HG03060 (cell line): Measurements from ENCODE around the gene KIAA1217.

Source experiments
- ATAC-seq: cut with Tn5 transposase; IDR thresholded peaks from one replicate; pipeline ENCODE4 v1.9.1; 2021; ENCODE audit warnings: low read depth, moderate number of reproducible peaks; ENCODE audit not compliant: unreplicated experiment

The KIAA1217 gene

DNA sequence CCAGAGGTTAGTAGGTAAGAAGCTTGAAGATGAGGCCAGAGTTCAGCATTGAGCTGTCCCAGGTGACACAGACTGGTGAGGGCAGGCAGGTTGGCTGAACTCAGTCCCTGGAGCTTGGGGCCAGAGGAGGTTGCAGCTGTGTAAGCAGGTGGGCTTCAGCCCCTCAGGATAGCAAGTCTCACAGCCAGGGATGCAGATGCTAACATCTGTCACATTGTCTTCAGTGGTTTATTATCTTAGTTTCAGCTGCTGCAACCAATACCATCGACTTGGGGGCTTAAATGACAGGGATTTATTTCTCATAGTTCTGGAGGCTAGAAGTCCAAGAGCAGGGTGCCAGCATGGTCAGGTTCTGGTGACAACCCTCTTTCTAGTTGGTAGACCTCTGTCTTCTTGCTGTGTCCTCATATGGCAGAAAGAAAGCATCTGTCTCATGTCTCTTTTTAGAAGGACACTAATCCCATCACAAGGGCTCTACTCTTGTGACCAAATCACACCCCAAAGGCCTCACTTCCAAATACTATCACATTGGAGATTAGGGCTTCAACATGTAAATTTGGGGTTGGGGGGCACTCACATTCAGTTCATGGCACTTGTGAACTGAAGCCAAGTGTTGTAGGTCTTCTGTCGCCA, 146.2 kb downstream of the KIAA1217 start:
- no peak for ATAC-seq

DNA sequence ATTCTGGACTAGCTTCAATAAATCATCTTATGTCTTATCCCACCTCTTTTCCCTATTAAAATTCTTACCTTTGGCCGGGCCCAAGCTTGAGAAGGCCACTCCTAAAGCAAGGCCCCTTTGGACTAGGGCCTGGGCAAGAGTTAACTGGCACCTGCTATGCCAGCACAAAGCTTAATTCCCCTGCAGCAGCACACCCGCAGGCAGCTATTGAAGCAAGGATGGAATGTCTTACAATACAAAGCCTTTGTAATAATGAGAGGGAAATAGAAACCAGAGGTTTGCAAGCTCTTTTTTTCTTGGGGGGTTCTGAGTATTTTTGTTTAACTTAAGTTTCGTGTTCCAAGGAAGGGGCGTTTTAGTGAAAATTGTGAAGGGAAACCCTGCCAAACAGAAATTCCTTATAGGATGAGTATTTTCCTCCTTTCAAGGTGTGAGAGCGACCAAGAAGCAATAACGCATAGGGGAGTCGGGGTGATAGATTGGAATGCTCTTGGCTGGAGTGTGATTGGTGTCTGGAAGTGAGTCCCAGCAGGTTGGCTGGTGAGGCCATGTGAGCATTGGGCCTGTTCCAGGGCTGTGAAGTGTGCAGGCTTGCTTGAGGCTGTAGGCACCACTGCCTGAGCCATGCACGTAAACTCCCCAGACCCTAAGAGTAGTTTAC, 148.5 kb downstream of the KIAA1217 start:
- ATAC-seq = no peak

DNA sequence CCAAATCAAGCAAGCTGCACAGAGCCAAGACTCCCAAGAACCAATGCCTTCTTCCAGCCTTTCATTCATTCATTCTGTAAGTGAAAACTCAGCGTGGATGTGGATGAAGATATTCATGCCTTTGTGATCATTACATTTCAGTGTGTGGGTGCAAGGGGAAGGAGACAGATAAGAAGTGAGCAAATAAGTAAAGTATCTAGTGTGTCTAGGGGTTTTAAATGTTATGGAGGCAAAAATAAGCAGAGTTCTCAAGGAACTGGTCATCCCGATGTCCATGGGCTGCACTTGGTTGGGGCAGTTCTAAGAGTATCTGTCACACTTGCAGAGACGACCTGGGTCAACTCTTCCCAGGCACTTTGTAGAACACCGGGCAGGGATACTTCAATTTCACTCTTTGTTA, 149.1 kb downstream of the KIAA1217 start:
- ATAC-seq = no peak

DNA sequence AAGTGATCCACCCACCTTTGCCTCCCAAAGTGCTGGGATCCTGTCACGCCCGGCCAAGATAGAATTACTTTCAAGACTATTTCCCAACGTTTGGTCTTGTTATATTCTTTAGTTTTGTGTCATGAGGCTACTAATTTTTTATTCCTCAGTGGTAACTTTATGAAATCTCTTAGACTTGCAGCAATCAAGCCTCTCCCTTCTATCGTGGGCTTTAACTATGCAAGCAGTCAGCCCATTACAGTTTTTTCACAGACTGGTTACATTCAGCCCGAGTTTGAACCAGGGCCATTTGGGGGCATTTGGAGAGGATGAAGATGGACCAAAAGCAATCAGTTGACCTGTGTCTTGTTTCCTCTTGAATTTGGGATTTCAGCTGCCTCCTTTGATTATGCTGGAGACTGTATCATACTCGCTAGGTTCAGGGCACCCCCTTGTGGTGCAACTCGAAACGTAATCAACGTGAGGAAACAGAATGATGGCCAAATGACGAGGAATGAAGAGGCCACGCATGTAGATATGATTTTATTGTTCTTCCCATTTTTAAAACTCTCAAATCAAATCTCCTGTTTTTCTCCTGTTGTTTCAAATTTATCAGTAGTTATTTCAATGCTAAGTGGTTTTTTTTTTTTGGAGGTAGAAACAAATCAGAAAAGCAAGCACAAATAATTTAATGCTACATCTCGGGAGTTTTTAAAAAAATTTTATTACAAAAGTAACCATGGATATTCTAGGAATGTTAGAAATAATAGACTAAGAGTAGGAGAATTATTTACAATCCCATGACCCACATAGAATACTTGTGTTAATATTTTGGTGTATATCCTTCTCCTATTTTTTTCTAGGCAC, 151.6 kb downstream of the KIAA1217 start:
- ATAC-seq = no peak

DNA sequence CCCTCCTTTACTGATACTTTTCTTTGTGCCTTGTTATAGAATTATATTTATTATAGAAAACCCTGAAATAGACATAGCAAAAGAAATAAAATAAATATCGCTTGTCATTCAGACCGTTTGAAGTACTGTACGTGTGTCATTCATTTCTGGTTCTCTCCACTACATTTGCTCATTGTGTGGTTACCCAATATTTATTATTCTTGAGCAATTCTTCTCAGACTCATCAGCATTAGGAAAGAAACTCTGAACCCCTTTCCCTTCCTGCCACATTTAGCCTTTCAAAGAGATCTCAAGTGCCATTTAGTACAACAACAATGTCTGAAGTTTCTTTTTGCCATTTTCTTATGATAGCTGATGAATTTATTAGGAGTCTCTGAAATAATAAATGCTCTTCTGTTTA, 154.1 kb downstream of the KIAA1217 start:
- no peak for ATAC-seq

DNA sequence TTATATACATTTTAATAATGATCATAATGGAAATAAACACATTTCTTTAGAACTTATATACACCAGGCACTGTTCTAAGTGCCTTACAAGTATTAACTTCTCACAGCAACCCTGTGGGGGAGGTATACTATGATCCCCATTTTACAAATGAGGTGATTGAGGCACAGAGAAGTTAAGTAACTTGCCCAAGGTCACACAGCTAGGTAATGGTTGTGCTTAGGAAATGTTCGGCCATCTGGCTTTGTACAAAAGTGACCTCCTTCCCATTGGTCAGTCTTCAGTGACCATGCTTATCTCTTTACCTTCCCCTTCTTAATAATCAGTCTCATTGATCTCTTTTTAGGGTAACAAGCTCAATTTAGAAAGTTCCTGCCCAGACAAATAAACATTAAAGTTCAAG, 158.8 kb downstream of the KIAA1217 start:
- ATAC-seq = no peak

DNA sequence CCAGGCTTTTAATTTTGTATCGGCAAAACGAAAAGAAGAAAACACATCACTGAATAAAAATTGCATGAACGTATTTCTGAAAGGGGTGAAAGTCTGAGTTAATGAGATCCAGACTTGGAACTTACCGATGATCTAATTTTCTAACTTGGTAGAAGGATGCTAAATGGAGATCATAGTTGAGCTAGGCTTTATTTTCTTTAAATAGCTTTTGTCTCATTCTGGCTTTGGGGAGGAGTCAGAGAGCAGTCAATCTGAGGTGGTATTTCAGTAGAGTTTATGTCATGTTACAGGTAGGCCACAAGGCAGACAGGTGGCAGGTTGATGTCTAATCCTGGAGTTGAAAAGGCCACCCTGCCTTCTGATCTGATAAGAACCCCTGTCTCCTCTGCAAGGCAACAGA, 161.9 kb downstream of the KIAA1217 start:
- ATAC-seq = no peak

DNA sequence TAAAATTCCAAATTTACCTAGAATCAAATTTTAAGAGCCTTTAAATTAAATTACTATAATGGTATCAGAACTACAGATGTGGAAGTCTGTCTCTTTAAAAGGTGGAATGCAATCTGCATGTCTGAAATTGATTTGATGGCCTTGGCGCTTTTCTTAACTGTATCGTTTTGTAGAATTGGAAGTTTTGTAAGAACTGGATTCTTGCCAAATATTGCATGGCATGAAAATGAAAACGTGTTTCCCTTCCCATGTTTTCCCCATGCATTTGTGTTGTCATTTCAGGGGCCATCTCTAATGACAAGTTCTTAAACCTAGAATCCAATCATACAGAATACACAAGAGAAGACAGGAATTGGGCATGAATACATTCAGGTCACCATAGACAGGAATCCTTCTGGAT, 162.5 kb downstream of the KIAA1217 start:
- no peak for ATAC-seq

DNA sequence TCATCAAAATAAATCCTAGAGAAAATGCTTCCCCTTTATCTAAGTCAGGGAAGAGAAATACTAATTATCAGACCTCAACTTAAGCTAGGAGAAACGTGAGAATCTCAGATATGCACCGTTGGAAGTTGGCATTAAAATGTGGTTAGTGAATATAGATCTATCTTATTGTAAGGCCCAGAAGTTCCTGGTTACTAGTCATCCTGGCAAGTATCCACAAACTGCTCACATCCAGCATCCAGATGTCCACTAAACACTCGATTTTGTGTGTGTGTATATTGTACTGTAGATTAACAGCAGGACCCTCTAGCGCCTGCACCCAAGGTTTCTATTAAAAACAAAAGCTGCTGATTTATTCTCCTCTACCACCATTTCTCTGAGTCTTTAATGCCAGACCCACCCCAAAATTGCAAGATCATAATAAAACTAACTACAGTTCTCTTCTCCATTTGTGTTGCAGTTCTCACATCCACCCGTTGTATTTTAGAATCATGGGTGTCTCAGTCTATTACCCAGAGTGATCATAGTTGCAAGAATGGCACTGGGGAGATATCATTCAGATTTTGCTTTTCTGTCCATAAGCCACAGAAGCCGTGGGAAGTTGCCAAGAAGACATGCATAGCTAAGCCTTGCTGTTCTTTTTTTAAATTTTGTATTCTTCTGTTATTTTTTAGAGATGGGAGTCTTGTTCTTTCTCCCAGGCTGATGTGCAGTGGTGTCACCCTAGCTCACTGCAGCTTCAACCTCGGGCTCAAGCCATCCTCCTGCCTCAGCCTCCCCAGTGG, 165.4 kb downstream of the KIAA1217 start:
- no peak for ATAC-seq

DNA sequence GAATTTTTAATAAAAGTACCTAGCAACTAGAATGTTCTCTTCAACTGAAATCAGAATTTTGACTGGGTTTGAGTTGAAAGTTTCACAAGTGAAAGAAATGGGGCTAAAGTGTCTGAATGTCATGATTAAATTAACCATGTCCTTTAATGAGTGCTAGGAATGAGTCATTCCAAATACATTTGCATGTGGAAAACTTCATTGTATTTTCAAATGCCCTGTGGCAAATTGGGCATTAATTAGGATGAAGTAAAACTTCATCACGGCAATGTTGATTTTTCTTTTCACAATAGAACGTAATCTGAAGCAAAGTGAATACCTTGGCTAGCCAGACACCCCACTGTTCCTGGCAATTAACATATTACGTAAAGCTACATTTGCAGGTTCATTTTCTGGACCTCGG, 166.6 kb downstream of the KIAA1217 start:
- ATAC-seq = no peak

DNA sequence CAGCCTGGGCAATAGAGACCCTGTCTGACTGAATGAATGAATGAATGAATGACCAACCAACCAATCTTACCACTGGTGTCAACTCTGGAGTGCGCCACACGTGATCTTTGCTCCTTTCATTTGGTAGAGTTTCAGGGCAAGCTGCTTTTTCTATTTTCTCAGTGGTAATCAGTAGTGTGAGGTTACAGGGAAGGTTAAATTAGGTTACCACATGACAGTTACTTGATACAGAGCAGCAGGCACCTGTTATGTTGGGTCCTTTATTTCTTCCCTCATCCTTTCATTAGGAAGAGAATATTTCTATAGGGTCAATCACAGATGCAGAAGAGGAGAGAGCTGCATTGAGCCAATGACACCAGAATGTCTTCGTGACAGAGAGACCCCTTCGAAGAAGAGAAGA, 167.8 kb downstream of the KIAA1217 start:
- no peak for ATAC-seq

DNA sequence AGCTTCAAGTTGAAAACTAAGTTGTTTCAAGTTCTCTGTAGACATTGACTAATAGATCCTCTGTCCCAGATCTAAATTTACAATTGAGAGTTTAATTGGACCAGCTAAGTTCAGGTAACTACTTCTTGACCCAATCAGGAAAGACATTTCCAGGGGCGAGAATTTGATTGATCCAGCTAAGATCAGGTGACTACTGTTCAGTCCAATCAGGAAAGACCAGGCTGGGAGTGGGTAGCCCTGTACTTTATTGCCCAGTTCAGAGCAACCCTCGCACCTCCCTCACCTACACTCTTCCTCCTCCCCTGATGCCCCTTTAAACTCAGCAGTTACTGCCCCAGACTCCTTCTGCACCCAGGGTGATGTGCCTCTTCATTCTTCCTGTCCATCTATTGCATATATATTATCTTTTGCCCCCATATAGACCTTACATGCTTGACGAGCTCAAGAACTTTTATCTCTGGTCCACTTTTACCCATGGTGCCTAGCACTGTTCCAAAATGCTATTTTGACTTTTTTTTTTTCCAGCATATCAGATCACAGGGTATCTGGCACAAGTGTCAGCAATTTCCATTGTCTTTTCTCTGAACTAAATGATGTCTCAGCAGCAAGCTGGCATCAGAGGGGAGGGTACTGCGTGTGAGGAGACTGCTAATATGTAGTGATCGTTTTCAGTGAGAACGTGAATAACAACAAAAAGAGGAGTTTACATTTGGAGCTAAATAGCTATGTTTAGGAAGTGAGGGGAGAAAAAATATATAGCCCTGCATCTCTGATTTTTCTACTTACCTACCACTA, 169.4 kb downstream of the KIAA1217 start:
- ATAC-seq = no peak

DNA sequence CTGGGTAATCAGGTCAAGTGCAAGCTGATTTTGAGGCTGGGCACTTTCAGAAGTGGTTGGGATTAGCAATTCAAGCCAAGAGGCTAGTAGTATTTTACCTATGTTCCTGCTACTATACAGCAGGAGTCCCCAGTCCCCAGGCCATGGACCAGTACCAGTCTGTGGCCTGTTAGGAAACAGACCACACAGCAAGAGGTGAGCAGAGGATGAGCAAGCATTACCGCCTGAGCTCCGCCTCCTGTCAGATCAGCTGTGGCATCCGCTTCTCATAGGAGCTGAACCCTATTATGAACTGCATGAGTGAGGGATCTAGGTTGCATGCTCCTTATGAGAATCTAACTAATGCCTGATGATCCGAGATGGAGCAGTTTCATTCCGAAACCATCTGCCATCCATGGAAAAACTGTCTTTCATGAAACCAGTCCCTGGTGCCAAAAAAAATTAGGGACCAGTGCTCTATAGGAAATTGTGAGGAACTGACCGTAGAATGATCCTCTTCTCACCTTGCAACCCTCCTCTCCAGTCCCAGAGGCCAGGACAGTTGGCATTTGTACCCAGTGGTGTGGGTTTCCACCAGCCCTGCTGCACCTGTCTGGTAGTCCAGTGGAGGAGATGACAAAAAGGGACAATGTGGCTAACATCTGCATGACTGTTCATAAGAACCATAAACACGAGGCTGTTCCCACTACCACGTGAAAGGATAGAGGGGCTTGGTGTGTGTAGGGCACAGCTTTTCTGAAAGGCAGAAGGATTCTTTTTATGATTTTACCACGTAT, 172.5 kb downstream of the KIAA1217 start:
- ATAC-seq = no peak

DNA sequence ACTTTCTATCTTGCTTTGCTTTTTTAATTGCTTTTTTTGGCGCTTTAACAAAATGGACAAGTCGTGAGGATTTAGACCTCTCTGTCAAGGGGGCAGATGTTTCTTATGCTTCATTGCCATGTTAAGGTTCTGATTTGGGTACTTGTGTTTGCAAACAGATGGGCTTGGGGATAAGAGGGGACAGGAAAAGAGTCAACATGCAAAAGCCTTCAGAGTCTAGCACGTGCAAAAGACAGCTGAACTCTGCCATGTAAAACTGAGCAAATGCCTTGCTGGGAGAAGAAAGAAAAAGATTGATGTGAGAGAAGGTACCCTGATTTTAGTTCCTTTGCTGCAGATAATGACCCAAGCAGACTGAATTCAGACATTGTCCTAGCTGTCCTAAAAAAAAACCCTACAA, 173.1 kb downstream of the KIAA1217 start:
- no peak for ATAC-seq

DNA sequence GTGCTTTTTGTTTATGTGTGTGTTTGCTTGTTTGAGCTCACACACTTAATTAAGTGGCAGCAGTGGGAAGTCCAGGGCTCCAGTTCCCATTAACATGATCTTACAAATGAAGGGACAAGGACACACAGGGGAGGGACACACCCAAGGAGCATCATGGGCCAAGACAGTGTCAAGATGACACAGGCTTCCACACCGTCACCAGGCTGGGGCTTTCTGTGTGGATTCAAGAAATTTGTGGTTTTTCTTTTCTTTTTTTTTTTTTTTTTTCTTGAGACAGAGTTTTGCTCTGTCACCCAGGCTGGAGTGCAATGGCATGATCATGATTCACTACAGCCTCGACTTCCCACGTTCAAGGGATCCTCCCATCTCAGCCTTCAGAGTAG, 173.6 kb downstream of the KIAA1217 start:
- no peak for ATAC-seq

DNA sequence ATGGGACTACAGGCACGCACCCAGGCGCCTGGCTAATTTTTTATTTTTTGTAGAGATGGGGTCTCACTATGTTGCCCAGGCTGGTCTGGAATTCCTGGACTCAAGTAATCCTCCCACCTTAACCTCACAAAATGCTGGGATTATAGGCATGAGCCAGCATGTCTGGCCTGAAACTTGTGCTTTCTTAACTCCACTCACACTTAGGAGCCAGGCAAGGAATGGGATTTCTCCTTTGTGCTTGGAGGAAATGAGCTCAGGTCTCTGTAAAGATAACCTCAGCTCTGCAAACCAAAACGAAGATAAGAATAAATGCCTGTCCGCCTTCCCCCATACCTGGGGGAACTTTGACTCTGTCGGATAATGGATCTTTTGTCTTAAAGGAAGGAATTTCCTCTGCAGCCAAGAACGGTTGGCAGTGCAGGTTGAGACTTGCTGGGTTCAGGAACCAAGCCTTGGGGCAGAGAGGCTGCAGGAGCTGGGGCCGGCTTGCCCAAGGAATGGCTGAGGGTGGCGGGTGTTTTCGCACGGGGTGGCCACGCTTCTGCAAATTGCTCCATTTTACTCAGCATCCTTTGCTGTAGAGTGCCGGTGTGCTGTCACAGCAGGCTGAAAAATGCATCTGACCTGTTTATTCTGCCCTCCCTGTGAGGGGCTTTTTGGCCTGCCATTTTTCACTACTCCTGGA, 174.2 kb downstream of the KIAA1217 start:
- ATAC-seq = peak; percentile 33

DNA sequence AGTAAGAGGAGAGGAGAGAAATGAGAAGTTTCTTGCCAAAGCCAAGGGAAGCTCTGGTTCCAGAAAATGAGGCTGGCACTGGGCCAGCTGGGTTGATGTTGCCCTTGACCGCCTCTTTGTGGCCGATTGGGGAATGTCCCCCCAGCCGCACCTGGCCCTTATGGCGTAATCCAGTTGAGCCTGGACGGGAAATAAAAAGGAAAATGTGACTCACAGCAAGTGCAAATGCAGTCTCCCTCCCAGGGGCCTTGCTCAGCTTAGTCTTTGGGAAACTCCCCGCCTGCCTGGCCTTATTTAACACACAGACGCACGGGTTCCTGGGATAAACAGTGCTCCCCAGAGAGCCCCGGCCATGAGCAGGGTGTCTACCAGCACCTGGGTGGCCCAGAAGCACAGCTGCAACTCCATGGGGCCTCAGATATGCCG, 174.8 kb downstream of the KIAA1217 start:
- ATAC-seq = peak; percentile 93

DNA sequence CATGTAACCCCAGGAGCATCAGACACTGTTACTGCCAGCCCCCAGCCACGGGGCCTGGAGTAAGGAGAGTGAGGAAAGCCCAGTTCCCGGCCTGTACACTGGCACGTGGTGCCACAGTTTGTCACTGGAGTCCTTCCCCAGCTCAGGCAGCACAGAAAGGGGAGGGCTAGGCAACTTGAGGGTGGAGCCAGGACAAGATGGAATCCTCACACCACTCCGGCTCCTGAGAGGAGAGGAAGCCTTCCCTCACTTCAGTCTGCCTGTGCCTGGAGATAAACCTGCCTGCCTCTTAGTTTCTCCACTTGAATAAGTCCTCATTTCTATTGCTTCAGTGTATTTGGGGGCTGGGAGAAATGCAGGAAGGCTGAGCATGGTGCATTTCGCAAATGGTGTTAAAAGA, 176.0 kb downstream of the KIAA1217 start:
- no peak for ATAC-seq

DNA sequence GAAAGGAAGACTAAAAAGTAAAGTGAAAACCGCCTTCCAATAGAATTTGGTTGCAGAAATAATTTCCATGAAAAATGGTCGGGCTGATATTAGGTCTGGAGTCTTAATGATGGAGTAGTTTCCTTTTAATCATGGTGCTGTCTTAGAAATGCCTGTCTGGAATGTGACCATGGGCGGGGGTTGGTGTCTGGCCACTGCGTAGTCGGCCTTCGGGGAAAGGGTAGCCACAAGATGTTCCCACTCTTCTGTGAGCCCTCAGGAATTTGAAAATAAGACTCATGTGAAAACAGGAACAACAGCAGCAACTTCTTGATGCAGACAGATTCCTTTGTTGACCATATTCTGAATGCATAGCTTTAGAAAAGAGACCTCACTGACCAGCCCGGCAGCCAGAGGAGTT, 176.8 kb downstream of the KIAA1217 start:
- ATAC-seq = no peak
